HG03025 (cell line): Measurements from ENCODE around the gene MTHFD1L.
"Not testable (repeated sequence)": the region's sequence is repeated elsewhere in the genome, so short reads cannot be mapped to it uniquely, and the experiment has no call there.

Source experiments
- ATAC-seq: cut with Tn5 transposase; IDR thresholded peaks from one replicate; pipeline ENCODE4 v1.9.1; 2021; ENCODE audit warnings: mild to moderate bottlenecking, moderate library complexity; ENCODE audit not compliant: unreplicated experiment, low FRiP score

Gene MTHFD1L

DNA sequence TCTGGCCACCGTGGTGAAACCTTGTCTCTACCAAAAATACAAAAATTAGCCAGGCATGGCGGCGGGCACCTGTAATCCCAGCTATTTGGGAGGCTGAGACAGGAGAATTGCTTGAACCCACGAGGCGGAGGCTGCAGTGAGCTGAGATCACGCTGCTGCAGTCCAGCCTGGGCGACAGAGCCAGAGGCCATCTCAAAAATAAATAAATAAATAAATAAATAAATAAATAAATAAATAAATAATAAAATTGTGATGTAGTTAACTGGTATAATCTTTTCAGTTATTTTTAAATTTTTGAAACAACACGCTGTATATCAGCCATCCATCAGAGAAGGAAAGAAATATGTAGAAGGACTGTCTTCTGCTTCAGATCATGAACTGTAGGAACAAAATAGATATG lies 221.6 kb downstream of the MTHFD1L start:
- ATAC-seq = not testable (repeated sequence)

DNA sequence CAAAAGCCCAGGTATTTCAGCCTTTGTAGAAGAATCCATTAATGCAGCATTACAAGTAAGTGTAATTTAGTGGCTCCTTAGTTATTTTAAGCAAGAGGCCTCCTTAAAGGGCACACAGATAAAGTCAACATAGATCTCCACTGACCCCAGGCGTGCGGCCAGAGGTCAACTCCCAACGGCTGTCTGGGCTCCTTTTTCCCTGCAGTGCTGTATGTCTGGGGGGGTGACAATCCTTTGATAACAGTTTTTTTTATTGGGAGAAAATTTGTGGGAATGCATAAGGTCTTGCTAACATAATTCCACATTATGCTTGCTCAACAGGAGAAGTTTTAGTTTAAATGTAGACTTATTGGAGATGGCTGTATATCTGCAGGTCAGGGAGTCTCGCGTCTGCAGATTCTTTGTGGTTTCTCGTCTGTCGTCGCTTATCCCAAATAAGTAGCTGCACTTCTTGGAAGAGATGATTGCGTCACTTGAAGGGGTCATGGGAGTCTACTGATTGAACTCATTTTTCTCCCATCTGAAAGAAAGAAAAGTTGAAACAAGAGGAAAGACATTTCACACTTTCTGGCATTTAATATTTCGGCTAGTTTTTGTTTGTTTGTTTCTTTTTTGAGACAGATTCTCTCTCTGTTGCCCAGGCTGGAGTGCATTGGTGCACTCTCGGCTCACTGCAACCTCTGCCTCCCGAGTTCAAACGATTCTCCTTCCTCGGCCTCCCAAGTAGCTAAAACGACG lies 222.5 kb downstream of the MTHFD1L start:
- no peak for ATAC-seq

DNA sequence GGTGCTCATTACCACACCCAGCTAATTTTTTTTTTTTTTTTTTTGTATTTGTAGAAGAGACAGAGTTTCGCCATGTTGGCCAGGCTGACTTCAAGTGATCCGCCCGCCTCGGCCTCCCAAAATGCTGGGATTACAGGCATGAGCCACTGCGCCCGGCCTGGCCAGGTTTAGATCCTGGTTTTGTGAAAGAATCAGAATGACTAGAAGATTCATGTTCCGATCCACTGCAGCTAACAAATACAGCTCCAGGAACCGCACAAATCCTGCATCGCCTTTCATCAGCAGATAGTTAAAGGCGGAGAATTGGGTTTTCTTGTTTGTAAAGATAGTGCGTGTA lies 223.1 kb downstream of the MTHFD1L start:
- no peak for ATAC-seq

DNA sequence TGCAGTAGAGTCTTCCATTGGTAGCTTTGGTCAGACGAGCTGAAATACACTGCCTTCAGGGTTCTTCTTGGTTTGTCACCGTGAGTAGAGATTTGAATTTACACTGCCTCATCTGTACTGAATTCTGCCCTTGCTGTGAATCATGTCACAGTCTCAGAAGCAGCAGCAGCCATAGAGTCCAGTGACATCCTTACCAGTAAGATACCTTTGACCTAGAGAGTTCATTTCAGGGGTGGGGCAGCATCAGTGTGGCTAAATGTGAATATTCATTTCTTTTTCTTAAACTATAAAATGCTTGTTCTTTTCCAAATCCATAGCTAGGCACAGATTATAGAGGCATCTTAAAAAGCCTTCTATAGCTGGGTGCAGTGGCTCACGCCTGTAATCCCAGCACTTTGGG lies 223.5 kb downstream of the MTHFD1L start:
- no peak for ATAC-seq

DNA sequence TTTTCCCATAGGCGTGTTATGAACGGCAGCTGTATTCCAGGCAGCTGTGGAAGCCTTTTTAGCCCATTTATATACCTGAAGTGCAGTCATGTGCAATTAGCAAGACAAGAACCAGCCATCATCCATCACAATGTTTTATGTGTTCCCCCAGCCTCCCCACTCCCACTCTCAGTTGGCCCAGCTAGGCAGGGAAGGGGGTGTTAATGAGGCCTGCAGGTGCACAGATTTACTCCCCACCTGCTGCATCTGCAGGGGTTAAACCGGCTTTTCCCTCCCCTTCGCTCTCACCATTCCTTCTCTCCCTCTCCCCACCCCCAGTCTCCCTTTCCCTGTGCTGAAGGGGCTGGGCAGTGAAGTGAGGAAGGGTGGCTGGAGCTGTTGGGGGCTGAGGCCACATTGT lies 224.5 kb downstream of the MTHFD1L start:
- no peak for ATAC-seq

DNA sequence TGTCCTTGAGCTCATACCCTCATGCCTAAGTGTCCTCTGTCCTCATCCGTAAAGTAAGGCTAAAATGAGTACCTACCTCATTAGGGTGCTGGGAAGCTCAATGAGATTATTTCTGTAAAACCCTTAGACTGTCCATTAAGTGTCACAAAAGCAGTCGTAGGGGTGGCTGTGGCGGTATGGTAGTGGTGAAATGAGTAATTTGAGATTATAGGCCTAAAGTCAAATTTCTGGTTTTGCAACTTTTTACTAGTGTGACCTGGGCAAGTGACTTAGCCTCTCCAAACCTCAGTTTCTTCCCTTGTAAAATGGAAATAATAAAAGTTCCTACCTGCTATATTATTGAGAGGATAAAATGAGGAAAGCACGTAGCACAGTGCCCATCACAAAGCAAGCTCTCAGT lies 226.1 kb downstream of the MTHFD1L start:
- ATAC-seq = no peak

DNA sequence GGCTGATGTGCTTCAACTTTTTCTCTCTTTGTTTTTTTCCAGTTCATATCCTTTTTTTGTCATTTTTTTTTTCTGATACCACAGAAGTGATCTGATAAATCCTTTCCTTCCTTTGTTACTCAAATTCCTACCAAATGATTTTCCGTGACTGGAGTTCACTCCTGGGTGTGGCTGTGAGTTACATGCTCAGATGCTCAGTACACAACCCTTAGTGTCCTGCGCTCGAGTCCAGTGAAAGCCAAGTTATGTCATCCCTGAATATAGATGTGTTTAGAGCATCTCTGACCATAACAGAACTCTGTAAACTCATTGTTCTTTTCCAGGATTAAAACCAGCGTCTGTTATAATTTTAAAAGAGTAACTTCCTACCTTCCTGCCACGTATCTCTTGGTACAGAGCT lies 227.1 kb downstream of the MTHFD1L start:
- ATAC-seq = no peak

DNA sequence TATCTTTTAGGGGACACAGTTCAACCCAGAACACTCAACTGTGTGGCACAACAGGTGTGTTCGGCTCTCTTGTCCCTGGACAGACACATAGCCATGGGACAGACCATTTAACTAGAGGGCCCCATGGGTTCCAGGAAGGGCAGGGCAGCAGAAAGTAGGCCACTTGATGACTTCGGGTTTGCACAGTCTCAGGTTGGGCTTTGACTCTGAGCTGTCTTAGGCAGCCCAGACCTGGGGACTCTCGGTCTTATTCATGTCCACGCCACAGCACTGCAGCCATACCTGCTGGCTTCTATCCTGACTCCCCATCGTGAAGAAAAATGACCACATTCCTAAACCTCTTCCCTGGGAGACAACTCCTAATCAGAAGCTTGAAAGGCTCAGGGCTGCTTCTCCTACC lies 228.2 kb downstream of the MTHFD1L start:
- ATAC-seq = no peak

DNA sequence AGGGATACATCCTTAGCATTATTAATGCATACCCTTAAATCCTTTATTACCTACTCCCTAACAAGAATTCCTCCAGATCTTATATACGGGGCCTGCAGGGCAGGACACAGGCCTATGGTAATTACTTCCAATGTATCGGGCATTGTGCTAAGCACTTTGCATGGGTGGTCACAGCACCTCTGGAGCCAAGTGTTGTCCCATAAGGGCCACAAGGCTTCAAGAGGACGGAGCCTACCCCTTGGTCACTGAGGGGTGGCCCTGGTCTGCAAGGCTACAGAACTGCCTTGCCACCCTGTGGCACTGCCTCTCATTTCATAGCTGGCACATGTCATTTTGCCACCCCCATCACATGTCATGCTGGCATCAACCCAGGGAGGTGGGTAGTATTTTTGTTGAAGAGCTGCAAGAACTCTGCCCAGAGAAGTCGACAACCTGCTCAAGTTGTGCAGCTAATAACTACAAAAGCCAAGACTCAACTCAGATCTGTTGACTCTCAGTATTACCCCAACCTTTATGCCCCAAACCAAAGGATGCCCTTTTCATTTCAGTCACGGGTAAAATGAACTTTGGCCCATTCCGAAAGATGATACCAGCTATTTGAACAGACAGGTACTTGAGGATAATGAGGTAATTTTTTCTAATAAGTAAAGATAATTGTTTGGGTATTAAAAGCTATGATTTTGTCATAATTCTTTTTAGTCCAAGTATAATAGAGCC lies 230.2 kb downstream of the MTHFD1L start:
- no peak for ATAC-seq

DNA sequence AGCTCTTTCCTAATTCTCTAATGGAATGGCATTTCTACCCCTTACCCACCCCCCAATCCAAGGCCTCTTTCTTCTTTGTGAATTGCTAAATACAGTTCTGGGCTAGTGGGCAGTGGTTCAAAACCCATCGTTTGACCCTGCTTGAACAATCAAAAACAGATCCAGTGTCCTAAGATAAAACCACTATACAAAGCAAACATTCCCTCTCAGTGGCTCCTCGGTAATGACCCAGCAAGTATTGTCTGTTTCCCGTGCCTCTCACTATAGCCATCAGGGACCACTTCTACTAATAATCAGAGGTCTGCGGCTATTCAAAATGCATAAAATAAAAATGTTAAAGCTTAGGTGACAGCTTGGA lies 230.7 kb downstream of the MTHFD1L start:
- no peak for ATAC-seq

DNA sequence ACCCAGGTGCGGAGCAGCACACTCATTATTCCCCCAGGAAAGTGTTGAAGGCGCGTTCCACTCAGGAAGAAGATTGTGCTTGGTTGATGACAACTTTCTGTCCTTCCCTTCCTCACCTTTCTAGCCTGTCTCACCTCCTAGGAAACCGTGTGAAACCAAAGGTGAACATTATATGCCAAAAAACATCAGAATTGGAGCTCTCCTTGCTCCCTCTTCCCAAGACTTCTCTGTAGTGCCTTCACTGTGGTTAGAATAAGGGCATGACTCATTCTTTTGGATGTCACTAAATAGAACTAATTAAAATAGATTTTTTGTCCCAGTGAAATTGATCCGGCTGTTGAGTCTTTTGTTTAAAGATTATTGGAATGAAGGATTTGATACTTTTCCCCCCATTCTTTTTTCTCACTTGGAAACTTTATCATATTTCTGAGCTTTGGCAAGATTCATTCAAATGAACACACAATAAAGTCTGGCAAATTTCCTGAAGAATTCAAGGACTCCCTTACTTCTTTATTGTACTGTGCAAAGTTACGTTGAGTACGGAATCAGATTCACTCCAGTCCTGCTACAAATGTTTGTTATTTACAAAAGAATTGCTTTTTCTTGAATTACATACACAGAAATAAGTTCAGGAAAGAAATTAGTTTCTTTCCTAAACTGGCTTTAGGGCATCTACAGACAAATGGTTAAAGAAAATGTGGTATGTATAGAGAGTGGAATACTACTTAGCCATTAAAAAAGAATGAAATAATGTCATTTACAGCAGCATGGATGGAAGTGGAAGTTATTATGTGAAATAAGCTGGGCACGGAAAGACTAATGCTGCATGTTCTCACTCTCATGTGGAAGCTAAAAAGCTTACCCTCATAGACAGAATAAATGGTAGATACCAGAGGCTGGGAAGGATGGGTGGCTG lies 231.4 kb downstream of the MTHFD1L start:
- ATAC-seq = no peak

DNA sequence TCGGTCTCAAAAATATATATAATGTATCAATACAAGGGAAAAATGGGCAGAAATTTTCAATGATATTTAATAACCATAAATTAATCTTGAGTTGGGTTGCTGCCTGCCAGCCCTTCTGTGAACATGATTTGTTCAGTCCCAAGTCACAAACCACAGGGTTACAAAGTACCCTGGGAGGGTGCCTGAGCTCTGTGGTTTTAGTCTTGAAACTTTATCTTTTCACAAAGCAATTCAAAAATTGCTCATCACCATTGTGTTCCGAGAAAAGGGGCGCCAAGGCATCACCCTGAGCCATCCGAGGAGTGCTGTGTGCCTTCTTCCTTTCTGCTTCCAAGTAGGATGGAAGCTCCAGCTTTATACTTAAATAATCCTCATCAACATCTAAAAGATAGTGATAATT lies 232.7 kb downstream of the MTHFD1L start:
- no peak for ATAC-seq

DNA sequence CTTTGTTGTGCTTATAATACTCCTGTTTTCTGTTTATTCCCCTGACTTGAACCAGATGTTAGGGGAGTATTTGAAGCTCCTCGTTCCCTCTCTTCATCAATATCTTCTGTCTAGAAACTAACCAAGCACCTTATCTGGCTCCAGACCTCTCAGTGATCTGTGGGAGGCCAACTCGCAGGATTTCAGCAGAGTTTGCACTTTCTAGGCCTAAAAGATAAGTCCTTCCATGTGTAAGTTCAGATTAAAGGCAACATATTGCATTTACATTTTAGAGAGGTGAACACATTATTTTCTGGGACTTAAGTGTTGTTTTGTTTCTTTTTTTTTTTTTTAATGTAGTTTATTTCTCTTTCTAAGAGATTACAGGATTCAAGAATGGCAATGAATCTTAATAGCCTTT lies 234.8 kb downstream of the MTHFD1L start:
- ATAC-seq = no peak

DNA sequence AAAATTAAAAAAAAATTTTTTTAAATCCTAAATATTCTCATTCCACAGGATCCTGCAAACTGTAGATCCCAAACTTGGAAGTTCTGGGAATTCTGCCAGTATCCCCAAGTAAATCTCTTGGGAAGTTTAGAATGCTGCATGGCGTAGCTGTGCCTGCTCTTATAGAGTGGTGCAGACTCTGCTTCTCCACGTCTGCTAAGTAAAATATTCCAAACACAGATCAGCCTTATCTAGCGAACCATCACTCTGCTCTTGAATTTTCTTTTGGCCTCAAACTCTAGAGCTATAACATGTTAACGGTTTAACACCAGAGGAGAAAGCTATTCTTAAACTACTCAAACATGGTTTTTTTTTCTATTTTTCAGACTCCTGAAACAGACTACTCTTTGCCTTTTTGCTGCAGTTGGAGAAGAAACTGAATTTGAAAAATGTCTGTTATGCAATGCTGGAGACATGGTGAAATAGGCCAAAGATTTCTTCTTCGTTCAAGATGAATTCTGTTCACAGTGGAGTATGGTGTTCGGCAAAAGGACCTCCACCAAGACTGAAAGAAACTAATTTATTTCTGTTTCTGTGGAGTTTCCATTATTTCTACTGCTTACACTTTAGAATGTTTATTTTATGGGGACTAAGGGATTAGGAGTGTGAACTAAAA lies 235.8 kb downstream of the MTHFD1L start:
- ATAC-seq = no peak

DNA sequence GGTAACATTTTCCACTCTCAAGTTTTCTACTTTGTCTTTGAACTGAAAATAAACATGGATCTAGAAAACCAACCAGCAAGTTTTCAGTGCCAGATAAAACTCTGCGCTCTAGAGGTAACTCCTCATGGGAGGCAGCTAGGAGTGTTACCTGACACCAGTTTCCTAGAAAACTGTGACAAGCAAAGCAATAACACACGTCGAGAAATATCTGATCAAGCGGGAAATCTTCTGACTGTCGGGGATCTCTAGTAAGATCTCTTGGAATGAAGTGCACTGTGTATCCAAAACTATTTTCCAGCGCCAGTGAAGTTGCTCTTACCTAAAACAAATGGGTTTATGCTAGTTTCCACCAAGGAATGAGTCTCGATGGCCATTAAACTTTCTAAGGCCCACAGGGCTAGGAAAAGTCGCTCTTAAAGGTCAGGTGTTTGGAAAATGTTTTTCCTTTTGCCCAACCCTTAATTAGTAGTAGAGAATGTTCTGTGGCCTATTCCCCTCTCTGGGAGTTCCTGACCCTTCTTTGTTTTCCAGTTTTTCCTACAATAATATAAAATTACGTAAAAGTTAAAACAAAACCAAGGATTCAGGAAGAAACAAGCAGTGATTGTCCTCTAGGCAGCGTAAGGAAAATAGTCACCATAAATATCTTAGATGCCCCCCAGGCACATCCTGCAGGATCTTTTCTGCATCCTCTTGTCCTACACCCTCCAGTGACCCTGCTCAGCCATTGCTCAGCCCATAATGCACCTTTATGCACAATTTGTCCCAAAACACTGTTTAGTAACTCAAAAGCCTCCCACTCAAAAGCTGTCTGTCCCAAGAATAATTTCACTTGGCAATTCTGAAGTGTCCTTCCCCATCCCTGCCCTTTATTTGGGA lies 236.6 kb downstream of the MTHFD1L start:
- ATAC-seq = no peak

DNA sequence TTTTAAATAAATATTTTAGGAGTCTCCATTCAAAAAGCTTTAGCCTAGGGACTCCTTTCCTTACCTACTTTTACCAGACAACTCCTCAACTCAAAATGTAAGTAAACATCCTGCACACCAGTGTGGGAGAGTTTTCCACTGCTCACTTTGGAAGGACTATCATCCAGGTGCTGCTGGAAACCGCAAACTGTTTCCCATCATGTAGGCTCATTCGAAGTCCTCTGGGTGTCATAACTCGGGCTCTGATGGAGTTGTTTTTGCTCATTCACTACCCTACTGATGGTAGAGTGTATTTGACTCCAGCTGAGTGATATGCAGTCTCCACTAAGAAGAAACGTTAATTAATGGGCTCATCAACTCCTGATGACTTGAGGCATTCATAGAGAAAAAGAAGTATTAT lies 237.8 kb downstream of the MTHFD1L start:
- no peak for ATAC-seq

DNA sequence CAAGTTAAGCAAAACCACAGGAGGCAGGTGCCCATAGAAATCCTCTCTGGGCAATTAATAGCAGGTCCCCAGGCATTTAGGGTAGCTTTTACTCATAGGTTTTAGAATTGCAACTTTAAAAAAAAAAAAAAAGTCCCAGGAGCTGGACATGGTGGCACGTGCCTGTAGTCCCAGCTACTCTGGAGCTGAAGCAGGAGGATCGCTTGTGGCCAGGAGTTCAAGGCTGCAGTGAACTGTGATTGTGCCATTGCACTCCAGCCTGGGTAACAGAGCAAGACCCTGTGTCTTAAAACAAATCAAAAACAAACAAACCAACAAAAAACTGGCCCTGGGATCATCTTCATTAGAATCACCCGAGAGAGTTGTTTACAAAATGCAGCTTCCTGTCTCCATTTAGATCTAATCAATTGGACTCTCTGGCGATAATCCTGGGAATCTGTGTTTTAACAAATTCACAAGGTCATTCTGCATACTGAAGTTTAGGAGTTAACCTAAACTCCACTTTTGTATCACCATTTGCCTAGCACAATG lies 242.5 kb downstream of the MTHFD1L start:
- no peak for ATAC-seq

DNA sequence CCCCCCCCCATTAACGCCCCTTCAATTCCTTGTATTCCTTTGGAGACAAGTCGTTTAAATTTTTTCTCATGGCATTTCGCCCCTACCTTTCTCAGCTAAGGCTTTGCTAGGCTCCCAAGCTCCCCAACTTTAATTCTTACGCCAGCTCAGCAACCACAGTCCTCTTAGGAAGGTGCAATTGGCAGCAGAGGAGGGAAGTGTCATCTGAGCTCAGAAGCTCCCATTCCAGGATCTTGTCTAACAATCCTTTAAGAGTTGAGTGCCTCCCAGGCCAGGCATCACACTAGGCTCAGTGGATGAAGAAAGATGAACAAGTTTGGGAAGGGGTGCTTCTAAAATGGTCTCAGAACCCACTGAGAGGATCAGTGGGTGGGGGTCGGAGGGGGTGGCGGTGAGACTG lies 243.0 kb downstream of the MTHFD1L start:
- ATAC-seq = no peak

DNA sequence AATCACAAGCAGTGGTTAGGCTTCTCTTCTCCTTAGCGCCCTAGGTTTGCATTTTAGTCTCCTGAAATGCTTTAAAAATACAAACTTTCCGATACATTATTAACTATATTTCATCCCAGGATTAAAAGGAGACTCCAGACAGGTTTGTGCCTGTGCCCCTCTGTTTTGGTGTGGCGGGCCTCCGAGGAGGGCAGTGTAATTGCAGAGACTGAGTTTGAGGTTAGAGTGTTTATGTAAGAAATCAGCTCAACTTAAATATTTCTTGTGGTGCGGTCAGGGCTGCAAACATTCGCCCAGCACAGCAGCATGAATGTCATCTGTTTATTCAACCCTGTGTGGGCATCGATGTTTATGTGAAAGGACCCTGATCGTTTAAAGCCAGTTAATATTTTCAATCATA lies 243.9 kb downstream of the MTHFD1L start:
- ATAC-seq = no peak
